Prostate gland (tissue), 2 donors: Measurements from ENCODE around the gene RAB4A. TPM values are rescaled to one million over a fixed set of nuclear protein-coding genes. Genes with fewer than 3 reads are reported as not detected.

Experiments
- DNase-seq: peaks from one replicate; pipeline ENCODE4 v3.0.0-alpha.2; 2019; ENCODE audit warnings: low spot score
- H3K27ac ChIP-seq, 2 donors: fragments of 200-600 bp; sonication (generic); 2 replicates each; pipeline ENCODE4 v1.5.1; 2017 to 2019
- H3K27me3 ChIP-seq: fragments of 200-600 bp; sonication (generic); replicated peaks from 2 replicates; pipeline ENCODE4 v1.5.1; 2019; ENCODE audit not compliant: insufficient read depth
- H3K36me3 ChIP-seq, 2 donors: fragments of 200-600 bp; sonication (generic); 1 replicate in 1 of 2; 2 replicates in 1 of 2; pipeline versions ENCODE4 v1.5.1 to v1.8.1; 2017 to 2019
- H3K4me1 ChIP-seq: fragments of 200-600 bp; sonication (generic); replicated peaks from 2 replicates; pipeline ENCODE4 v1.5.1; 2019
- H3K4me3 ChIP-seq, 2 donors: fragments of 200-600 bp; sonication (generic); 2 replicates each; pipeline ENCODE4 v1.5.1; 2017 to 2019
- H3K9me3 ChIP-seq: fragments of 200-600 bp; sonication (generic); 2 replicates; pipeline ENCODE4 v1.5.1; 2017
- POLR2A ChIP-seq: fragments of 450-650 bp; IDR thresholded peaks from one replicate; pipeline ENCODE4 v1.6.1; 2016; ENCODE audit warnings: antibody characterized with exemption, mild to moderate bottlenecking
- POLR2AphosphoS5 ChIP-seq: sonication (generic); formaldehyde crosslinking; IDR thresholded peaks from one replicate; pipeline ENCODE4 v1.6.1; 2017; ENCODE audit warnings: antibody characterized with exemption
- WGBS: methylation state at CpG from one replicate; pipeline ENCODE4 v1.1.5; 2018; 5-methylcytosine and 5-hydroxymethylcytosine counted together
- intact Hi-C: fragments of 100-400 bp; cut with DNase I; formaldehyde crosslinking; loops from one replicate; pipeline ENCODE4 v1.14.2; 2022
- total RNA-seq, 2 donors: library from RNA; depleted of rRNA; stranded (reverse); fragments of >200 nt; gene quantifications; one replicate each; pipeline ENCODE4 v1.1.0, GENCODE V29; 2016
- TF ChIP-seq, protein P1 (sequence below), 4 experiments: fragments of 200-600 bp in 2 of 4; fragments of 450-650 bp in 2 of 4; sonication (generic) in 2 of 4; IDR thresholded peaks; 1 replicate in 3 of 4; 2 replicates in 1 of 4; pipeline ENCODE4 v1.5.1; 2016 to 2019; ENCODE audit warnings: antibody characterized with exemption in 4 of 4, mild to moderate bottlenecking in 2 of 4, moderate library complexity in 2 of 4

Gene RAB4A
- total RNA-seq, 2 donors from 2014 or later = 53.6 to 106 TPM

DNA sequence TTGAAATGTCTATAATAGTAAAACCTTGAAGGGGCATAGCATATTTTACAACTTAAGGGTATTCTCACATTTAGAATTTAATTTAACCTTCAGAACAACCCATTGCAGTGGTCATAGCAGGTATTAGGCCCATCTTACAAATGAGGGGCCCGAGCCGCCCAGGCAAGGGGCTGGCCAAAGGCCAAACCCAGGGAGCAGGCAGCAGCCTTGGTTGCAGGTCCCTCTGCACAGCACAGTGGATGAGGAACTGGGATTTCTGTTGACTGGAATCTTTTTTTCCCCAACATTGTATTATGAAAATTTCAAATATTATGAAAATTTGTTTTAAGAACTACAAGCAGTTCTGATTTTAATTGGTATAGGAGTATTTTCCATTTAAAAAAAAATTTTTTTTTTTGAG is 38.8 kb downstream of the RAB4A start:
- Histone ChIP-seq H3K27ac (no peak overlapping the region), H3K27me3 (no peaks in the 10 kb centered on the region)
- intact Hi-C loops = no loop called here

DNA sequence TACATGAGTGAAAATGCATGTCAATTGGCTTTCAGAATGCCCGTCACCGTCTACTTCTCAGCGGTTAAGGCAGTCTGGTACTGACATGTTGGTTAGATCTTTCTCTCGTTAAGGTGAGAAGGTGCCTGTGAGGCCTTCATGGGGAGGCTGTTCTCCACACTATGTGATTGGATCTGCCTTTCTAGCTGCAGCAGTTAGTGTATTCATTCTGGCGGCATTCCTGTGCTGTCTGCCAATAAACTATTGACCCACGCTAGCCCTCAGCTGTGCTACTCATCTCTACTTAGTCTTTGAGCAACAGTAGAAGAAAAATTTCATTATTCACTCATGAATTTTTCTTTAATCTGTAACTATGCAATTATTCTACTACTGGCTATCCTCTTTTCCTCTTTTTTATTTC is 39.9 kb downstream of the RAB4A start:
- Histone ChIP-seq H3K4me3 (no peak overlapping the region), H3K36me3 (no peaks in the 10 kb centered on the region), H3K4me1 (no peaks in the 10 kb centered on the region), H3K9me3 (no peaks in the 10 kb centered on the region), H3K27me3 (no peaks in the 10 kb centered on the region), H3K27ac (no peak overlapping the region)
- no peak for DNase-seq
- intact Hi-C loops = no loop called here
- 60% methylated on average over 6 of the region's 6 CpGs for WGBS
- TF ChIP-seq, protein P1, sequence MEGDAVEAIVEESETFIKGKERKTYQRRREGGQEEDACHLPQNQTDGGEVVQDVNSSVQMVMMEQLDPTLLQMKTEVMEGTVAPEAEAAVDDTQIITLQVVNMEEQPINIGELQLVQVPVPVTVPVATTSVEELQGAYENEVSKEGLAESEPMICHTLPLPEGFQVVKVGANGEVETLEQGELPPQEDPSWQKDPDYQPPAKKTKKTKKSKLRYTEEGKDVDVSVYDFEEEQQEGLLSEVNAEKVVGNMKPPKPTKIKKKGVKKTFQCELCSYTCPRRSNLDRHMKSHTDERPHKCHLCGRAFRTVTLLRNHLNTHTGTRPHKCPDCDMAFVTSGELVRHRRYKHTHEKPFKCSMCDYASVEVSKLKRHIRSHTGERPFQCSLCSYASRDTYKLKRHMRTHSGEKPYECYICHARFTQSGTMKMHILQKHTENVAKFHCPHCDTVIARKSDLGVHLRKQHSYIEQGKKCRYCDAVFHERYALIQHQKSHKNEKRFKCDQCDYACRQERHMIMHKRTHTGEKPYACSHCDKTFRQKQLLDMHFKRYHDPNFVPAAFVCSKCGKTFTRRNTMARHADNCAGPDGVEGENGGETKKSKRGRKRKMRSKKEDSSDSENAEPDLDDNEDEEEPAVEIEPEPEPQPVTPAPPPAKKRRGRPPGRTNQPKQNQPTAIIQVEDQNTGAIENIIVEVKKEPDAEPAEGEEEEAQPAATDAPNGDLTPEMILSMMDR (IDR thresholded peaks at IDR 0.05) = no peak

More for the DNA sequence above, 38.8 kb downstream of the RAB4A start:
- H3K9me3 ChIP-seq = no peaks in the 10 kb centered on the region
- DNase-seq = no peak
- WGBS = 96% methylated on average over 2 of the region's 2 CpGs
- no peaks in the 10 kb centered on the region for H3K36me3 ChIP-seq
- H3K4me1 ChIP-seq = no peaks in the 10 kb centered on the region
- TF ChIP-seq POLR2A (no peak), POLR2AphosphoS5 (no peak)
- TF ChIP-seq, protein P1 (IDR thresholded peaks at IDR 0.05) = no peak
- H3K4me3 ChIP-seq = no peak overlapping the region

DNA sequence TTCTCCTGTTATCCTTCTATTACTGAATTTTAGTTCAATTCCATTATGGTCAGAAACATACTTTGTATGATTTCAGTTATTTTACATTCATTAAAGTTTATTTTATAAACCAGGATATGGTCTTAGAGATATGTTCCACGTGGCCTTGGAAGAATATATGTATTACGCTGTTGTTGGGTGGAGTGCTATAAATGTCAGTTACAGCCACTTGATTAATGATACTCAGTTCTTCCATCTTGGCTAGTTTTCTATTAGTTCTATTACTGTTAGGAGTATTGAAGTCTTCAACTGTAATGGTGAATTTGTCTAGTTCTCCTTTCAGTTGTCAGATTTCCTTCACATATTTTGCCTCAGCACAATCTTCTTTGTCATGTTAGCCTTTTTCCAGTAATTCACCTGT is 45.3 kb downstream of the RAB4A start:
- no peaks in the 10 kb centered on the region for H3K27me3 ChIP-seq
- intact Hi-C loops = no loop called here
- DNase-seq = no peak
- no peaks in the 10 kb centered on the region for H3K4me1 ChIP-seq
- peaks cover 0 to 5% of the 10 kb centered on the region in 2 donors for H3K36me3 ChIP-seq
- no peaks in the 10 kb centered on the region for H3K9me3 ChIP-seq
- WGBS = 72% methylated on average over 2 of the region's 2 CpGs
- TF ChIP-seq POLR2A = no peak
- TF ChIP-seq, protein P1 (IDR thresholded peaks at IDR 0.05) = no peak
- TF ChIP-seq POLR2AphosphoS5 = no peak
- H3K27ac ChIP-seq = no peak overlapping the region
- no peak overlapping the region for H3K4me3 ChIP-seq

DNA sequence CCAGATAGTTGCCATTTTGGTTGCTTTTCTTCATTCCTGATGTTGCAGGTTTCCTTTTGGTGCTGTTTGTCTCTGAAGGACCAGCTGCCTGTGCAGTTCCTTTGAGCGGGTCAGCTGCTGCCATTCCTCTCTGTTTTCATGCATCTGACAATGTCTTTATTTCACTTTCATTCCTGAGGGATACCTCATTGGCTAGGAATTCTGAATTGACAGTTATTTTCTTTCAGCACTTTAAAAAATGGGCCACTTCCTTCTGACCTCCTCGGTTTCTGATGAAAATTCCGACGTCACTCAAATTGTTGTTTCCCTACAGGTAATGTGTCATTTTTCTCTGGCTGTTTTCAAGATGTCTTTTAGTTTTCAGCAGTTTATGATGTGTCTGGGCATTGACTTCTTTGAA is 47.1 kb downstream of the RAB4A start:
- peaks cover 0 to 5% of the 10 kb centered on the region in 2 donors for H3K36me3 ChIP-seq
- no peaks in the 10 kb centered on the region for H3K4me1 ChIP-seq
- no peaks in the 10 kb centered on the region for H3K27me3 ChIP-seq
- WGBS = 93% methylated on average over 4 of the region's 4 CpGs
- DNase-seq = no peak
- no peak overlapping the region for H3K4me3 ChIP-seq
- no peak overlapping the region for H3K27ac ChIP-seq
- intact Hi-C loops = no loop called here
- TF ChIP-seq POLR2AphosphoS5 (no peak), POLR2A (no peak)
- TF ChIP-seq, protein P1 (IDR thresholded peaks at IDR 0.05) = no peak
- H3K9me3 ChIP-seq = no peaks in the 10 kb centered on the region

DNA sequence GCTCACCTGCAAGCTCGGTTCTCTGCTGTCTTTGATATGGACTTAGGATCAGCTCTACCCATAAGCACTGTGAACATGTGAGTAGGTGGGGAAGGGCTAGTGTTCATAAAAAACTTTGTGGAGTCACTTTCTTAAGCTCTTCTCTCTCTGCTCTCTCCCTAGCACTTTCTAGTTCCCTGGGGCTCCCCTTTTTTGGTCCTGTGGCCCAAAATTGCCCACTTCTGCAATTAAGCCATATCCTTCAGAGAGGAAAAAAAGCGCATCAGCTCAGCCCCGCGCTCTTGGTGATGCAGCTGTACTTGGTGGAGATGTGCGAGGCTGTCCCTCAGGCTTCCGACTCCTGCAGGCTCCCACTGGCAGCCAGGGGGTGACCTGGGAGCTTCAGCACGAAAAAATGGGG is 48.6 kb downstream of the RAB4A start:
- DNase-seq = no peak
- Histone ChIP-seq H3K4me1 (no peaks in the 10 kb centered on the region), H3K27me3 (no peaks in the 10 kb centered on the region), H3K9me3 (no peaks in the 10 kb centered on the region), H3K4me3 (no peak overlapping the region), H3K27ac (no peak overlapping the region), H3K36me3 (peaks cover 4 to 5% of the 10 kb centered on the region in 2 donors)
- 94% methylated on average over 7 of the region's 7 CpGs for WGBS
- no peak for TF ChIP-seq POLR2AphosphoS5
- TF ChIP-seq POLR2A = no peak
- TF ChIP-seq, protein P1 (IDR thresholded peaks at IDR 0.05) = no peak
- intact Hi-C loops = no loop called here
